ENCODE results near the gene BABAM2. TPM values are rescaled to one million over a fixed set of nuclear protein-coding genes. Genes with fewer than 3 reads are reported as not detected.

BABAM2 gene
- total RNA-seq, 1 donor from 2014 or later, result 34.6 TPM

DNA sequence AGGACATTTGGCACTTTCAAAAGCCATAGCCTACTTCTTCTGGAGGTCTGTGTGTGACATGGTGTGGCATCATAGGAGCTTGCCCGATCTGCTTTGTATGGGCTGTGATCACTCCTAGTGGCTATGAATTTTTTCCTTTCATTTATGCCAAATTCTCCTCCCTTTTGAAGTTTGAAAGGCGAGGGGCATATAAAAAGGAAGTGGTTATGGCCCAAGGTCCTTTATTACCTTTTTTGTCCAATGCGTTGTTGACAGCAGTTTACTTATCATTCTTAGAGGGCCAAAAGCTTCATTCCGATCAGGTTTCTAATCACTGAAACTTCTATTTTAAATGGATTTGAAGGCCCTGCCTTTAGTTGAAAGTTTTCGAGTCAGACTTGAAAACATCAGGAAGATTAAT is 277.8 kb downstream of the BABAM2 start:
- Mint-ChIP-seq H3K9me3 (no peaks in the 10 kb centered on the region), H3K27me3 (ENCODE audit: insufficient read depth, low read depth) (no peaks in the 10 kb centered on the region), H3K4me1 (peaks cover 9% of the 10 kb centered on the region), H3K27ac (no peak overlapping the region), H3K36me3 (no peaks in the 10 kb centered on the region), H3K4me3 (no peak overlapping the region)
- Histone ChIP-seq H3K27ac (no peak overlapping the region), H3K27me3 (no peaks in the 10 kb centered on the region), H2AFZ (replicated peaks) (no peak overlapping the region), H3K79me2 (ENCODE audit: low read depth) (no peaks in the 10 kb centered on the region), H3K9ac (no peak overlapping the region), H3K4me2 (no peak overlapping the region), H3K4me3 (no peak overlapping the region), H3K9me3 (ENCODE audit: low read depth) (no peaks in the 10 kb centered on the region), H4K20me1 (ENCODE audit: low read depth) (no peaks in the 10 kb centered on the region), H3K4me1 (peaks cover 4% of the 10 kb centered on the region), H3F3A (ENCODE audit: low read depth) (no peaks in the 10 kb centered on the region), H3K36me3 (no peaks in the 10 kb centered on the region)
- TF ChIP-seq EZH2 (IDR thresholded peaks at IDR 0.05) (no peak), EZH2phosphoT487 (IDR thresholded peaks at IDR 0.05) (no peak), CTCF (IDR thresholded peaks at IDR 0.05) (no peak)
- DNase-seq (ENCODE audit: low spot score), result no peak

- Histone ChIP-seq H3K79me2 (ENCODE audit: low read depth) (no peaks in the 10 kb centered on the region), H3K4me3 (no peak overlapping the region), H4K20me1 (ENCODE audit: low read depth) (no peaks in the 10 kb centered on the region), H3F3A (ENCODE audit: low read depth) (no peaks in the 10 kb centered on the region), H3K36me3 (no peaks in the 10 kb centered on the region), H3K27ac (no peak overlapping the region), H2AFZ (replicated peaks) (no peak overlapping the region), H3K27me3 (no peaks in the 10 kb centered on the region), H3K9me3 (ENCODE audit: low read depth) (no peaks in the 10 kb centered on the region), H3K9ac (no peak overlapping the region), H3K4me1 (peaks cover 7% of the 10 kb centered on the region), H3K4me2 (no peak overlapping the region)
- Mint-ChIP-seq H3K4me3 (no peak overlapping the region), H3K9me3 (no peaks in the 10 kb centered on the region), H3K4me1 (peaks cover 6% of the 10 kb centered on the region), H3K36me3 (no peaks in the 10 kb centered on the region), H3K27me3 (ENCODE audit: insufficient read depth, low read depth) (no peaks in the 10 kb centered on the region), H3K27ac (no peak overlapping the region)
- no peak for TF ChIP-seq EZH2phosphoT487 (IDR thresholded peaks at IDR 0.05)
- DNase-seq (ENCODE audit: low spot score), result no peak
These were observed 279.0 kb downstream of the BABAM2 start for GRCh38 chr2:28169492-28169891.

DNA sequence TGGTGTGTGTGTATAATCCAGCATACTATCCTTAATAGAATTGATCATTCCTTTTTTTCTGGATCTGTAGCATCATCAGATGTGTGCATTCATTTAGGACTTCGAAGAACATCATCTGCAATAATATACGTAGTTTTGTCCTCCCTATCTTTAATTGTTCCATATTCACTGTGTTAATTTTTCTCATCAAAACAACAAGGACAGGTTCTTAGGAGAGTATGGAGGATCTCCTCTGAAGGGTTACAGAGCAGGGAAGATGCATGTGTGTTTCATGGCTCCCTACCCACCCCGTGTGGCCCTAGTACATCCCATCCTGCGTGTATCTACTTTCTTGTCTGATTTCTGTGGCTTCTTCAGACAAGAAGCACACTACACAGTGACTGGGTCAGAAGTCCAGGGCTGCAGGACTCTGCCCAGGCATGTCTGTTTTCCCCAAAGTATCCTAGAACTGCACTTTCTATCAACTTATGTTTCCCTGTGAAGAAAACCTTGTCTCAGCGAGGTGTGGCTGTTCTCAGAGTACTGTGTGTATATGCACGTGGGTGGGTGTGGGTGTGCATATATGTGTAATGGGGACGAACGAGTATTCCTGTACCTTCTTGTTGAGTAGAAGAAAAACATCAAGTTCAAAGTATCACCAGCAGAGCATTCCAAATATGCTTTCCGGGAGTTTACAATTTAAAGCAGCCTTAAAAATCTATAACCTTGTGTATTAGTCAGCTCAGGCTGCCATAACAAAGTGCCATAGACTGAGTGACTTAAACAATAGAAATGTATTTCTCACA is 281.8 kb downstream of the BABAM2 start:
- Histone ChIP-seq H3K27ac (no peak overlapping the region), H3K9me3 (ENCODE audit: low read depth) (peaks cover 3% of the 10 kb centered on the region)
- H3K27ac Mint-ChIP-seq, result no peak overlapping the region

More for the DNA sequence above, 281.8 kb downstream of the BABAM2 start:
- Mint-ChIP-seq H3K27me3 (ENCODE audit: insufficient read depth, low read depth) (no peaks in the 10 kb centered on the region), H3K9me3 (peaks cover 13% of the 10 kb centered on the region), H3K36me3 (peaks cover 5% of the 10 kb centered on the region), H3K4me1 (peaks cover 6% of the 10 kb centered on the region), H3K4me3 (no peak overlapping the region)
- H2AFZ ChIP-seq (replicated peaks), result no peak overlapping the region
- H3K4me3 ChIP-seq, result no peak overlapping the region
- H3K27me3 ChIP-seq, result no peaks in the 10 kb centered on the region
- peaks cover 7% of the 10 kb centered on the region for H3K4me1 ChIP-seq
- H3K4me2 ChIP-seq, result no peak overlapping the region
- TF ChIP-seq EZH2 (IDR thresholded peaks at IDR 0.05), result no peak
- no peak for TF ChIP-seq EZH2phosphoT487 (IDR thresholded peaks at IDR 0.05)
- no peak for TF ChIP-seq CTCF (IDR thresholded peaks at IDR 0.05)
- H3K79me2 ChIP-seq (ENCODE audit: low read depth), result no peaks in the 10 kb centered on the region
- H3K36me3 ChIP-seq, result no peaks in the 10 kb centered on the region
- no peak for DNase-seq (ENCODE audit: low spot score)
- H4K20me1 ChIP-seq (ENCODE audit: low read depth), result no peaks in the 10 kb centered on the region
- H3K9ac ChIP-seq, result no peak overlapping the region
- H3F3A ChIP-seq (ENCODE audit: low read depth), result no peaks in the 10 kb centered on the region

Measured in neural progenitor cell (in vitro differentiated cells).